NCI-H345 (cell line): ENCODE data around the gene PTGIR.

Source experiments
- DNase-seq: peaks from one replicate; lab custom pipeline; 2025; lab: John Stamatoyannopoulos, UW

The PTGIR gene

GRCh38 chr19:46600384-46601317 is 24.2 kb downstream of the PTGIR start:
- peak; percentile 93 for DNase-seq

GRCh38 chr19:46599716-46600373 is 25.0 kb downstream of the PTGIR start:
- DNase-seq = no peak

- DNase-seq = no peak
These were observed 26.4 kb downstream of the PTGIR start for GRCh38 chr19:46598372-46598917.

GRCh38 chr19:46596008-46596407 is 28.9 kb downstream of the PTGIR start:
- no peak for DNase-seq

GRCh38 chr19:46591870-46592269 is 33.0 kb downstream of the PTGIR start:
- no peak for DNase-seq

- DNase-seq = no peak
These were observed 33.6 kb downstream of the PTGIR start for GRCh38 chr19:46591254-46591653.

GRCh38 chr19:46587861-46588260 is 37.0 kb downstream of the PTGIR start:
- no peak for DNase-seq

- no peak for DNase-seq
These were observed 38.6 kb downstream of the PTGIR start for GRCh38 chr19:46586294-46586693.

- no peak for DNase-seq
These were observed 39.4 kb downstream of the PTGIR start for GRCh38 chr19:46585539-46585938.

GRCh38 chr19:46580247-46580646 is 44.6 kb downstream of the PTGIR start:
- no peak for DNase-seq

- DNase-seq = no peak
These were observed 45.5 kb downstream of the PTGIR start for GRCh38 chr19:46579361-46579879.

- DNase-seq = no peak
These were observed 46.4 kb downstream of the PTGIR start for GRCh38 chr19:46578450-46578849.

GRCh38 chr19:46574533-46574932 is 50.4 kb downstream of the PTGIR start:
- no peak for DNase-seq

- DNase-seq = no peak
These were observed 51.0 kb downstream of the PTGIR start for GRCh38 chr19:46573679-46574498.

GRCh38 chr19:46571495-46571894 is 53.4 kb downstream of the PTGIR start:
- DNase-seq = no peak
